CD8-positive, alpha-beta memory T cell (primary cell): ENCODE data around the gene RGS6. TPM values are rescaled to one million over a fixed set of nuclear protein-coding genes. Genes with fewer than 3 reads are reported as not detected.

Source experiments
- CTCF ChIA-PET: fragments of 350-600 bp; sonication (Branson Sonifier 250); formaldehyde crosslinking; loops from one replicate; lab custom pipeline; 2021; ENCODE audit warnings: antibody characterized with exemption; lab: Charles Lee
- POLR2A ChIA-PET: fragments of 350-600 bp; sonication (Branson Sonifier 250); formaldehyde crosslinking; loops from one replicate; lab custom pipeline; 2021; ENCODE audit warnings: antibody characterized with exemption; lab: Charles Lee
- DNase-seq, 5 donors: peaks; one replicate each; pipeline versions ENCODE4 v3.0.0 to v3.0.0-alpha.2; 2020 to 2022; ENCODE audit warnings: mixed read lengths in 1 of 5
- H3K27ac ChIP-seq: one replicate; pipeline ENCODE4 v1.7.0; 2013; ENCODE audit warnings: low read depth, mild to moderate bottlenecking, low read length, moderate library complexity
- H3K27me3 ChIP-seq: 2 replicates; pipeline ENCODE4 v1.7.0; 2013; ENCODE audit warnings: low read length, mild to moderate bottlenecking; ENCODE audit not compliant: insufficient read depth, poor library complexity, severe bottlenecking
- H3K36me3 ChIP-seq: 2 replicates; pipeline ENCODE4 v1.7.0; 2013; ENCODE audit warnings: mild to moderate bottlenecking, low read length, moderate library complexity; ENCODE audit not compliant: insufficient read depth
- H3K4me1 ChIP-seq: 2 replicates; pipeline ENCODE4 v1.7.0; 2013; ENCODE audit warnings: mild to moderate bottlenecking, low read length, moderate library complexity; ENCODE audit not compliant: insufficient read depth
- H3K4me3 ChIP-seq: 2 replicates; pipeline ENCODE4 v1.7.0; 2013; ENCODE audit warnings: mild to moderate bottlenecking, low read length
- H3K9me3 ChIP-seq: 2 replicates; pipeline ENCODE4 v1.7.0; 2013; ENCODE audit warnings: mild to moderate bottlenecking, low read length
- H3K27ac Mint-ChIP-seq, 8 donors: one replicate each; pipeline ENCODE4 v1.8.0; 2020 to 2021; ENCODE audit warnings: mixed read lengths in 8 of 8, mild to moderate bottlenecking in 6 of 8, inconsistent platforms in 3 of 8, moderate library complexity in 3 of 8
- H3K27me3 Mint-ChIP-seq, 2 donors: one replicate each; pipeline ENCODE4 v1.8.0; 2020 to 2021; ENCODE audit warnings: mixed read lengths in 2 of 2, mild to moderate bottlenecking in 1 of 2, moderate library complexity in 1 of 2
- H3K36me3 Mint-ChIP-seq, 3 donors: one replicate each; pipeline ENCODE4 v1.8.0; 2020 to 2021; ENCODE audit warnings: mixed read lengths in 3 of 3, inconsistent platforms in 1 of 3, mild to moderate bottlenecking in 1 of 3
- H3K4me1 Mint-ChIP-seq, 3 donors: one replicate each; pipeline ENCODE4 v1.8.0; 2020 to 2021; ENCODE audit warnings: mixed read lengths in 3 of 3, inconsistent platforms in 1 of 3, mild to moderate bottlenecking in 1 of 3
- H3K4me3 Mint-ChIP-seq, 7 donors: one replicate each; pipeline ENCODE4 v1.8.0; 2020 to 2021; ENCODE audit warnings: mixed read lengths in 7 of 7, mild to moderate bottlenecking in 6 of 7, moderate library complexity in 4 of 7, inconsistent platforms in 2 of 7
- H3K9me3 Mint-ChIP-seq, 5 donors: one replicate each; pipeline ENCODE4 v1.8.0; 2020 to 2022; ENCODE audit warnings: mixed read lengths in 5 of 5, mild to moderate bottlenecking in 3 of 5, moderate library complexity in 2 of 5, inconsistent platforms in 1 of 5
- polyA plus RNA-seq: library from polyadenylated mRNA; unstranded; fragments of 300-500 nt; fragmentation: Illumina TruSeq; gene quantifications from one replicate; pipeline ENCODE4 v1.2.3, GENCODE V29; 2021
- total RNA-seq, 2 experiments: library from RNA; stranded (reverse); gene quantifications; one replicate each; pipeline ENCODE4 v1.2.3, GENCODE V29; 2021

Gene RGS6
- total and polyA plus RNA-seq, 3 experiments from 2014 or later: 0.60 to 0.88 TPM; not detected in 1

DNA sequence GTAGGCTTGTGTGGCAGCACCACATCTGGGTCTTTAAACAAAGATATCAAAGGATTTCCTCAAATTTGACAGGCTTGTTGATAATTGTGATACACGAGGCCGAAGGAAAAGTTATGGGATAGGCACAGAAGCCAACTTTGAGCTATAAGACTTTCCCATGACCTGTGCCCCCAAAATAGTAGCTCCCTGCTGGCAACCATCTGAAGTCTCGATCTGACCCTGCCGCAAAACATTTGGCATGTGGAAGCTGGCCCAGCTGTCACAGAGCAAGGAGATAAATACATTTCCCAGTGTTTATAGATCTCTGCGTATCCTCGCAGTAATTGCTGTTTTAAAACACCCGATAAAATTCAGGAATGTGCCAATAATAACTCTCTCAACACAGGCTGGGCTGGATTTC, 26.4 kb upstream of the RGS6 start:
- Histone ChIP-seq H3K4me1 (no peaks in the 10 kb centered on the region), H3K9me3 (no peaks in the 10 kb centered on the region), H3K27ac (no peak overlapping the region), H3K4me3 (no peak overlapping the region), H3K36me3 (no peaks in the 10 kb centered on the region), H3K27me3 (no peaks in the 10 kb centered on the region)
- ChIA-PET CTCF (no interaction called here), POLR2A (no interaction called here)
- Mint-ChIP-seq H3K9me3 (peaks cover 0 to under 1% (median 0%) of the 10 kb centered on the region in 5 donors), H3K27ac (no peak overlapping the region), H3K36me3 (no peaks in the 10 kb centered on the region), H3K4me1 (no peaks in the 10 kb centered on the region), H3K4me3 (no peak overlapping the region), H3K27me3 (peaks cover 22 to 52% of the 10 kb centered on the region in 2 donors)
- DNase-seq: no peak

GRCh38 chr14:71907793-71908515, 24.3 kb upstream of the RGS6 start:
- CTCF ChIA-PET: no interaction called here
- no peaks in the 10 kb centered on the region for H3K36me3 ChIP-seq
- H3K4me3 ChIP-seq: no peak overlapping the region
- H3K9me3 ChIP-seq: no peaks in the 10 kb centered on the region
- H3K4me1 Mint-ChIP-seq: no peaks in the 10 kb centered on the region
- no peaks in the 10 kb centered on the region for H3K27me3 ChIP-seq
- no peaks in the 10 kb centered on the region for H3K9me3 Mint-ChIP-seq
- POLR2A ChIA-PET: no interaction called here
- no peaks in the 10 kb centered on the region for H3K4me1 ChIP-seq
- H3K36me3 Mint-ChIP-seq: no peaks in the 10 kb centered on the region
- H3K27ac ChIP-seq: no peak overlapping the region
- H3K27me3 Mint-ChIP-seq: peaks cover 28 to 54% of the 10 kb centered on the region in 2 donors
- DNase-seq: no peak
- no peak overlapping the region for H3K27ac Mint-ChIP-seq
- H3K4me3 Mint-ChIP-seq: no peak overlapping the region

- Mint-ChIP-seq H3K4me3 (no peak overlapping the region), H3K9me3 (peaks cover 0 to under 1% (median 0%) of the 10 kb centered on the region in 5 donors), H3K27ac (no peak overlapping the region), H3K36me3 (no peaks in the 10 kb centered on the region), H3K4me1 (no peaks in the 10 kb centered on the region), H3K27me3 (peaks cover 21 to 57% of the 10 kb centered on the region in 2 donors)
- Histone ChIP-seq H3K4me1 (no peaks in the 10 kb centered on the region), H3K9me3 (no peaks in the 10 kb centered on the region), H3K36me3 (no peaks in the 10 kb centered on the region), H3K4me3 (no peak overlapping the region), H3K27me3 (no peaks in the 10 kb centered on the region), H3K27ac (no peak overlapping the region)
- CTCF ChIA-PET: no interaction called here
- no peak for DNase-seq
- POLR2A ChIA-PET: no interaction called here
Measured at GRCh38 chr14:71911669-71912068, 20.6 kb upstream of the RGS6 start.

GRCh38 chr14:71913342-71913741, 18.9 kb upstream of the RGS6 start:
- peaks cover 0 to 2% (median 0%) of the 10 kb centered on the region in 5 donors for H3K9me3 Mint-ChIP-seq
- ChIA-PET POLR2A (no interaction called here), CTCF (no interaction called here)
- H3K27ac Mint-ChIP-seq: no peak overlapping the region
- no peaks in the 10 kb centered on the region for H3K9me3 ChIP-seq
- no peak for DNase-seq
- peaks cover 15 to 54% of the 10 kb centered on the region in 2 donors for H3K27me3 Mint-ChIP-seq
- H3K36me3 Mint-ChIP-seq: no peaks in the 10 kb centered on the region
- no peaks in the 10 kb centered on the region for H3K36me3 ChIP-seq
- no peaks in the 10 kb centered on the region for H3K4me1 Mint-ChIP-seq
- H3K4me3 ChIP-seq: no peak overlapping the region
- no peak overlapping the region for H3K4me3 Mint-ChIP-seq
- H3K4me1 ChIP-seq: no peaks in the 10 kb centered on the region
- H3K27ac ChIP-seq: no peak overlapping the region
- H3K27me3 ChIP-seq: no peaks in the 10 kb centered on the region

- no peak overlapping the region for H3K4me3 Mint-ChIP-seq
- ChIA-PET CTCF (no interaction called here), POLR2A (no interaction called here)
- H3K36me3 Mint-ChIP-seq: no peaks in the 10 kb centered on the region
- Histone ChIP-seq H3K4me1 (no peaks in the 10 kb centered on the region), H3K36me3 (no peaks in the 10 kb centered on the region), H3K27ac (no peak overlapping the region), H3K4me3 (no peak overlapping the region), H3K27me3 (no peaks in the 10 kb centered on the region), H3K9me3 (no peaks in the 10 kb centered on the region)
- no peak for DNase-seq
- H3K27me3 Mint-ChIP-seq: peaks cover 11 to 42% of the 10 kb centered on the region in 2 donors
- no peak overlapping the region for H3K27ac Mint-ChIP-seq
- peaks cover 0 to 2% (median 1%) of the 10 kb centered on the region in 5 donors for H3K9me3 Mint-ChIP-seq
- H3K4me1 Mint-ChIP-seq: no peaks in the 10 kb centered on the region
Measured at GRCh38 chr14:71918955-71919354, 13.3 kb upstream of the RGS6 start.

- DNase-seq: no peak
- Mint-ChIP-seq H3K9me3 (peaks cover 0 to 8% (median 0%) of the 10 kb centered on the region in 5 donors), H3K4me3 (no peak overlapping the region), H3K36me3 (no peaks in the 10 kb centered on the region), H3K4me1 (no peaks in the 10 kb centered on the region), H3K27me3 (peaks cover 8 to 45% of the 10 kb centered on the region in 2 donors), H3K27ac (no peak overlapping the region)
- ChIA-PET POLR2A (no interaction called here), CTCF (no interaction called here)
- no peak overlapping the region for H3K4me3 ChIP-seq
- no peaks in the 10 kb centered on the region for H3K36me3 ChIP-seq
- no peak overlapping the region for H3K27ac ChIP-seq
- H3K4me1 ChIP-seq: no peaks in the 10 kb centered on the region
- H3K9me3 ChIP-seq: no peaks in the 10 kb centered on the region
- H3K27me3 ChIP-seq: no peaks in the 10 kb centered on the region
Measured at GRCh38 chr14:71923513-71923912, 8.7 kb upstream of the RGS6 start.

DNA sequence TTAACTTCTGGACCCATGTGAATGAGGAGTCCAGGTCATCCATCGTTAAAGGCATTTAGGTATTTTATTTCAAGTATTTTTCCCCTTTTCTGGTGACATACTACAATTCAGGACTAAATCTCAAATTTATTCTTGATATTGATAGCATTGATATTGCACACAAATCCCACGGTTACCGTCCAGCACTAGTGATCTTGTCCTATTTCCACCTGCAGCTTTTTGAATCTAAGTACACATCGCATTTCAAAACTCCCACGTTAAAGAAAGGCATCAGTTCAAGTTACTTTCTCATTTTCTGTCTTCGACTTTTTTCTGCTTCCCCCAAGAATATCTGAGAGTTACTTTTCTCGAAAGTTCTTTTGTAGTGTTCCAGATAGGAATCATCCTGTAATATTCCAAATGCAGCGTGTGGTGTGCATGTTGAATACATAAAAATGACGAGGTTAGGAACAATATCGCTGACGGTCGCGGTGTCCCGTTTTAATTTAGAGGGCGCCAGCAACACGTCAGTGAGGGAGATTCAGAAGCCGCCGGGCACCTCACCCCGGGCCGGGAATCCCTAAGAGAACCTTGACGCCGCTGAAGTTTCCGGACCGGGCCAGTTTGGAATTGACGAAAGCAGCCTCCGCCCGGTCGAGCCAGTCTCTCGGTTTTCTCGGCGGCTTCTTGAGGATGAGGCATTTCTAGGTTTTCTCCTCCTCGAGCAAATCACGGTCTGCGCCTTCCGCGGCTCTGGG, 569 bp upstream of the RGS6 start:
- CTCF ChIA-PET: no interaction called here
- Histone ChIP-seq H3K27ac (no peak overlapping the region), H3K27me3 (peaks cover 3% of the 10 kb centered on the region), H3K36me3 (no peaks in the 10 kb centered on the region), H3K4me3 (no peak overlapping the region), H3K9me3 (no peaks in the 10 kb centered on the region), H3K4me1 (no peaks in the 10 kb centered on the region)
- Mint-ChIP-seq H3K36me3 (no peaks in the 10 kb centered on the region), H3K9me3 (peaks cover 0 to 2% (median 0%) of the 10 kb centered on the region in 5 donors), H3K27me3 (peaks cover 35 to 71% of the 10 kb centered on the region in 2 donors), H3K4me3 (peak overlapping the region in 5 of 7 donors; percentile 1 to 46 (median 33)), H3K27ac (peak overlapping the region in 1 of 8 donors; percentile 8), H3K4me1 (peaks cover 11 to 19% (median 19%) of the 10 kb centered on the region in 3 donors)
- DNase-seq: no peak
- POLR2A ChIA-PET: no interaction called here

DNA sequence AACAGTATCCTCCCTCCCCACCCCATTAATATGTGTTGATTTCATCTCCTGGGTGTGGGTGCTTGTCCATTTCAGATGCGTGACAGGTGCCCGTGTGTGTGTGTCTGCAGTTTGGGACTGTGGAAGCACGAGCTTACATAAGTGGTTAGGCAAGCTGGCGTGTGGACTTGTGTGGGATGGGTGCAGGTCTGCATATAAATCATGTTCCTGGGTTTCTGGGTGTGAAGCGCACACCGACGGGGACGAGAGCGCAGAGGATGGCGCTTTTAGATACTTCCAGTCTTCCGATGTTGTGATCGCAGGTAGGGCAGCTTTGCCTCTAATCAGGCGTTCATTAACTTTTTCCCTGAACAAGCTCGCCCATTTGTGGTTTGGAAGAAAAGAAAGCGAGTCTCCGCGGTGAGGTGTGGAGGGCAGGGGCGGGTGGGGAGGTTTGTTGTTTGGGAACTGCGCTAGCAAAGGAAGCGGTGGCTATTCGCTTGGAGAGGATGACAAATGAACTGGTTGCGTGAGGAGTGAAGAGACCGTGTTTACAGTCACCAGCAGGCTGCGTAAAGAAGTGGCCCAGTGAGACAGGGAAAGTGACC, 865 bp downstream of the RGS6 start:
- H3K36me3 Mint-ChIP-seq: no peaks in the 10 kb centered on the region
- Histone ChIP-seq H3K27me3 (peaks cover 3% of the 10 kb centered on the region), H3K36me3 (no peaks in the 10 kb centered on the region), H3K9me3 (no peaks in the 10 kb centered on the region), H3K4me3 (no peak overlapping the region), H3K27ac (no peak overlapping the region), H3K4me1 (no peaks in the 10 kb centered on the region)
- no peak for DNase-seq
- H3K9me3 Mint-ChIP-seq: peaks cover 0 to 2% (median 0%) of the 10 kb centered on the region in 5 donors
- H3K27me3 Mint-ChIP-seq: peaks cover 41 to 66% of the 10 kb centered on the region in 2 donors
- POLR2A ChIA-PET: no interaction called here
- CTCF ChIA-PET: no interaction called here
- peak overlapping the region in 6 of 7 donors; percentile 22 to 65 (median 60) for H3K4me3 Mint-ChIP-seq
- H3K4me1 Mint-ChIP-seq: peaks cover 11 to 19% (median 19%) of the 10 kb centered on the region in 3 donors
- H3K27ac Mint-ChIP-seq: no peak overlapping the region
